Bronchial epithelial cell (primary cell): ENCODE data around the gene MYO3A. TPM values are rescaled to one million over a fixed set of nuclear protein-coding genes. Genes with fewer than 3 reads are reported as not detected.

Source experiments
- DNase-seq: peaks from one replicate; pipeline ENCODE4 v3.0.0-alpha.2; 2010; ENCODE audit warnings: low read depth
- FAIRE-seq: peaks from 2 replicates; lab custom pipeline; 2011; peaks lifted over from hg19 to GRCh38; lab: Jason Lieb, UNC
- H3K27me3 ChIP-seq: 2 replicates; pipeline ENCODE4 v1.5.1; 2011; ENCODE audit warnings: low read length; ENCODE audit not compliant: control insufficient read depth, insufficient read depth
- H3K36me3 ChIP-seq: 2 replicates; pipeline ENCODE4 v1.5.1; 2011; ENCODE audit warnings: low read length; ENCODE audit not compliant: control insufficient read depth, insufficient read depth
- H3K4me3 ChIP-seq: 2 replicates; pipeline ENCODE4 v1.5.1; 2011; ENCODE audit warnings: mild to moderate bottlenecking, low read depth, low read length, control low read depth
- CTCF ChIP-seq: IDR thresholded peaks from 2 replicates; pipeline ENCODE4 v1.5.1; 2011; ENCODE audit warnings: mild to moderate bottlenecking, moderate library complexity, low read length, control low read depth, inconsistent platforms; ENCODE audit not compliant: insufficient read depth, severe bottlenecking
- total RNA-seq: library from RNA; depleted of rRNA; stranded (reverse); fragments of >200 nt; gene quantifications from 2 replicates; pipeline ENCODE4 v1.2.1, GENCODE V29; 2014

The MYO3A gene
- total RNA-seq, 1 donor from 2014 or later = not detected

GRCh38 chr10:26219676-26220075 is 285.6 kb downstream of the MYO3A start:
- H3K27me3 ChIP-seq = peaks cover 30% of the 10 kb centered on the region

GRCh38 chr10:26220901-26221300 is 286.9 kb downstream of the MYO3A start:
- Histone ChIP-seq H3K4me3 (no peak overlapping the region), H3K36me3 (no peaks in the 10 kb centered on the region), H3K27me3 (peaks cover 23% of the 10 kb centered on the region)
- DNase-seq (no peak), FAIRE-seq (no peak)
- TF ChIP-seq CTCF = no peak

More at GRCh38 chr10:26219676-26220075, 285.6 kb downstream of the MYO3A start:
- H3K4me3 ChIP-seq = no peak overlapping the region
- FAIRE-seq = no peak
- no peak for DNase-seq
- no peaks in the 10 kb centered on the region for H3K36me3 ChIP-seq
- TF ChIP-seq CTCF = no peak

GRCh38 chr10:26221541-26221940 is 287.5 kb downstream of the MYO3A start:
- H3K27me3 ChIP-seq = peaks cover 21% of the 10 kb centered on the region
- no peak overlapping the region for H3K4me3 ChIP-seq
- FAIRE-seq (no peak), DNase-seq (no peak)
- H3K36me3 ChIP-seq = no peaks in the 10 kb centered on the region
- no peak for TF ChIP-seq CTCF

- no peak overlapping the region for H3K4me3 ChIP-seq
- DNase-seq = no peak
- TF ChIP-seq CTCF = no peak
- no peak for FAIRE-seq
- H3K36me3 ChIP-seq = no peaks in the 10 kb centered on the region
- H3K27me3 ChIP-seq = peaks cover 13% of the 10 kb centered on the region
Observed at GRCh38 chr10:26222563-26222962, 288.5 kb downstream of the MYO3A start.

DNA sequence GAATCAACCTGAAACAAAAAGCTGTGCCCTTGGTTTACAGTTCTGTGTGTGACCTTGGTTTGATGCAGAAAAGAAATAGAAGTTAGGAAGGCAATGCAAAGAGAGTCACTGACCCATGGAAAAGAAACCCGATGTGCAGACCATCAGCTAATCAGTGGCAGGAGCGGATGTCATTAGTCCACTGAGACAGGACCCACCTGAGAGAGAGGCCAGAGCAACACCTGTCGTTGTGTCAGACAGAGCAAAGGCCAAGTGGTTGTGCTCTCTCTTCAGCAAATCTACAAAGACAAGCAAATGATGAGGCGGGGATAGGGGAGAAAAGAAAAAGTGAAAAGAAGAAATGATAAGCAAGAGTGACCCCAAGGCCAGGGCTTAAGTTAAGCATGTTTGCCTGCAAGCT is 291.3 kb downstream of the MYO3A start:
- H3K36me3 ChIP-seq = no peaks in the 10 kb centered on the region
- no peak for TF ChIP-seq CTCF
- no peak overlapping the region for H3K4me3 ChIP-seq
- DNase-seq (no peak), FAIRE-seq (no peak)
- H3K27me3 ChIP-seq = peaks cover 2% of the 10 kb centered on the region

DNA sequence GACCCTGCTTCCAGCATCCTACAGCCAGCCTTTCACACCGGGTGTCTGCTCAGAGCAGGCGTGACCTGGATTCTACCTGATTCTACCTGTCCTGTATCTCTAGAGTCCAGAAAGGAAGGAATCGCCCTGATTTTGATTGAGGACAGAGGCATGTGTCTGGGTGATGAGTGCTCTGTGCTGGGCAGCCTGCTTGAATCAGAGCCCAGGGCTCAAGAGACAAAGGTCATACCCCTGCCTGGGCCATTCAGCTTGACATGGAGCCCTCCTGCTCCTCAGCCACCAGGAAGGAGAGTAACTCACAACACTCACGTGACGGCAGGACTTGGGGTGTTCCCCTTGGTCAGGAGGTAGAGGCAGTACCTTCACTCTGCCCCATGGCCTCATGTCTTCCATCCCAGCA is 293.8 kb downstream of the MYO3A start:
- Histone ChIP-seq H3K4me3 (no peak overlapping the region), H3K27me3 (no peaks in the 10 kb centered on the region), H3K36me3 (no peaks in the 10 kb centered on the region)
- FAIRE-seq (peak; percentile 73), DNase-seq (no peak)
- TF ChIP-seq CTCF = no peak
